SK-N-SH (cell line): Measurements from ENCODE around the gene PBRM1. TPM values are rescaled to one million over a fixed set of nuclear protein-coding genes. Genes with fewer than 3 reads are reported as not detected.
A peak's percentile ranks its signal among the peaks of the same experiment; 100 is the strongest.

Source experiments
- CTCF ChIA-PET: fragments of 300-600, 350-600 bp; formaldehyde crosslinking; extraction: SDS; loops from one replicate; lab custom pipeline; 2021; lab: Yijun Ruan, JAX
- POLR2A ChIA-PET: fragments of 350-600 bp; sonication (Branson Sonifier 250); formaldehyde crosslinking; extraction: SDS; loops from one replicate; lab custom pipeline; 2020; ENCODE audit warnings: antibody characterized with exemption, inconsistent platforms; lab: Yijun Ruan, JAX
- DNase-seq: peaks from one replicate; pipeline ENCODE4 v3.0.0; 2012
- H2AFZ ChIP-seq: fragments of 200-600 bp; sonication (generic); 2 replicates; pipeline ENCODE4 v1.8.1; 2016; ENCODE audit warnings: antibody characterized with exemption, mild to moderate bottlenecking, low read depth
- H3F3A ChIP-seq: fragments of 200-600 bp; sonication (generic); replicated peaks from 2 replicates; pipeline ENCODE3; 2016; ENCODE audit warnings: antibody characterized with exemption, mild to moderate bottlenecking; ENCODE audit not compliant: insufficient read depth
- H3K27ac ChIP-seq, 2 experiments: fragments of 200-500 bp in 1 of 2; fragments of 200-600 bp in 1 of 2; sonication (Bioruptor generic) in 1 of 2; sonication (generic), shearing (Covaris generic) in 1 of 2; 2 replicates each; pipeline versions ENCODE4 v1.5.1 to v1.6.1; 2014 to 2016; ENCODE audit warnings: low read depth in 2 of 2, inconsistent platforms in 1 of 2, low read length in 1 of 2, mild to moderate bottlenecking in 1 of 2, mixed read lengths in 1 of 2
- H3K27me3 ChIP-seq: fragments of 200-600 bp; sonication (generic), shearing (Covaris generic); 2 replicates; pipeline ENCODE4 v1.6.1; 2016; ENCODE audit warnings: mixed run types; ENCODE audit not compliant: insufficient read depth
- H3K36me3 ChIP-seq, 2 experiments: fragments of 200-500 bp in 1 of 2; fragments of 200-600 bp in 1 of 2; sonication (Bioruptor generic) in 1 of 2; sonication (generic) in 1 of 2; replicated peaks in 1 of 2; 2 replicates each; pipeline versions ENCODE3 to v1.5.1; 2014 to 2016; ENCODE audit warnings: low read length in 1 of 2, mild to moderate bottlenecking in 1 of 2; ENCODE audit not compliant: insufficient read depth in 2 of 2, control insufficient read depth in 1 of 2
- H3K4me1 ChIP-seq, 2 experiments: fragments of 200-500 bp in 1 of 2; fragments of 200-600 bp in 1 of 2; sonication (Bioruptor generic) in 1 of 2; sonication (generic), shearing (Covaris generic) in 1 of 2; 2 replicates each; pipeline versions ENCODE4 v1.5.1 to v1.6.1; 2014 to 2016; ENCODE audit warnings: low read depth in 1 of 2, low read length in 1 of 2, mixed run types in 1 of 2; ENCODE audit not compliant: insufficient read depth in 2 of 2, control insufficient read depth in 1 of 2
- H3K4me2 ChIP-seq: fragments of 200-600 bp; sonication (generic), shearing (Covaris generic); 2 replicates; pipeline ENCODE4 v1.6.1; 2017; ENCODE audit warnings: mixed run types
- H3K4me3 ChIP-seq, 2 experiments: fragments of 200-500 bp in 1 of 2; fragments of 200-600 bp in 1 of 2; sonication (Bioruptor generic) in 1 of 2; sonication (generic), shearing (Covaris generic) in 1 of 2; 2 replicates each; pipeline versions ENCODE4 v1.5.1 to v1.8.1; 2014 to 2016; ENCODE audit warnings: low read depth in 2 of 2, inconsistent platforms in 1 of 2, low read length in 1 of 2, mild to moderate bottlenecking in 1 of 2, mixed read lengths in 1 of 2, moderate library complexity in 1 of 2
- H3K79me2 ChIP-seq: fragments of 200-600 bp; sonication (generic); 2 replicates; pipeline ENCODE4 v1.8.1; 2017; ENCODE audit warnings: mild to moderate bottlenecking; ENCODE audit not compliant: insufficient read depth
- H3K9ac ChIP-seq: fragments of 200-600 bp; sonication (generic); 2 replicates; pipeline ENCODE4 v1.6.1; 2017; ENCODE audit warnings: mixed run types
- H3K9me2 ChIP-seq: fragments of 200-600 bp; sonication (generic); 2 replicates; pipeline ENCODE4 v1.6.1; 2017; ENCODE audit warnings: mixed run types
- H3K9me3 ChIP-seq: fragments of 200-600 bp; sonication (generic); 2 replicates; pipeline ENCODE4 v1.6.1; 2017; ENCODE audit warnings: mixed run types, mild to moderate bottlenecking, moderate library complexity
- H4K20me1 ChIP-seq: fragments of 200-600 bp; sonication (generic); 2 replicates; pipeline ENCODE4 v1.6.1; 2017; ENCODE audit warnings: mild to moderate bottlenecking, mixed run types; ENCODE audit not compliant: insufficient read depth
- GABPA ChIP-seq: IDR thresholded peaks from 2 replicates; pipeline ENCODE4 v1.4.0; 2012; ENCODE audit warnings: low read depth, mild to moderate bottlenecking
- RFX5 ChIP-seq: IDR thresholded peaks from 2 replicates; pipeline ENCODE4 v1.6.1; 2012; ENCODE audit warnings: mild to moderate bottlenecking, improper control_type of control experiment, low read length
- TCF12 ChIP-seq: IDR thresholded peaks from 2 replicates; pipeline ENCODE4 v1.4.0; 2012
- USF2 ChIP-seq: fragments of 150-350 bp; IDR thresholded peaks from 2 replicates; pipeline ENCODE4 v1.6.1; 2017; ENCODE audit warnings: antibody characterized with exemption, low read length, low read depth, borderline replicate concordance
- YY1 ChIP-seq: IDR thresholded peaks from 2 replicates; pipeline ENCODE4 v1.4.0; 2012; ENCODE audit warnings: low read depth, mild to moderate bottlenecking
- WGBS: methylation state at CpG from one replicate; pipeline ENCODE4 v1.1.6; 2017; ENCODE audit warnings: low lambda C conversion rate; 5-methylcytosine and 5-hydroxymethylcytosine counted together
- polyA plus RNA-seq, 3 experiments: library from polyadenylated mRNA; depleted of rRNA; stranded (reverse); fragments of >200 nt; gene quantifications; 2 replicates each; pipeline ENCODE4 v1.2.3, GENCODE V29; 2012
- TF ChIP-seq, protein P1 (sequence below): fragments of 200-600 bp; sonication (generic); IDR thresholded peaks from 2 replicates; pipeline ENCODE4 v1.6.1; 2017; ENCODE audit warnings: antibody characterized with exemption, mild to moderate bottlenecking, moderate library complexity
- TF ChIP-seq, protein P2 (sequence below): IDR thresholded peaks from 2 replicates; pipeline ENCODE4 v1.4.0; 2012; ENCODE audit warnings: low read depth, borderline replicate concordance
- TF ChIP-seq, protein P3 (sequence below): IDR thresholded peaks from 2 replicates; pipeline ENCODE4 v1.6.1; 2012; ENCODE audit warnings: mild to moderate bottlenecking, low read depth, low read length, moderate library complexity

The PBRM1 gene
- polyA plus RNA-seq, 1 of the 3 experiments (the other 2 are of a cell fraction): 14.3 TPM

GRCh38 chr3:52509753-52510328 lies 175.9 kb downstream of the PBRM1 start:
- ChIA-PET CTCF (interaction anchor here (1.0 kb wide), 1 partner anchor 11 kb away, joined by 3 read pairs; no protein-coding TSS in a partner anchor), POLR2A (no interaction called here)
- Histone ChIP-seq H3K79me2 (no peaks in the 10 kb centered on the region), H4K20me1 (no peaks in the 10 kb centered on the region), H3K9me3 (no peaks in the 10 kb centered on the region), H3K36me3 (no peaks in the 10 kb centered on the region), H3K9ac (no peak overlapping the region), H2AFZ (no peak overlapping the region), H3K27me3 (no peaks in the 10 kb centered on the region), H3F3A (no peaks in the 10 kb centered on the region), H3K4me1 (peaks cover 0 to 6% of the 10 kb centered on the region in 2 experiments; a peak in 1 of 4 replicates), H3K9me2 (no peaks in the 10 kb centered on the region), H3K27ac (no peak overlapping the region), H3K4me3 (no peak overlapping the region), H3K4me2 (no peak overlapping the region)
- 81% methylated on average over 10 of the region's 12 CpGs for WGBS
- no peak for DNase-seq
- TF ChIP-seq, protein P1, sequence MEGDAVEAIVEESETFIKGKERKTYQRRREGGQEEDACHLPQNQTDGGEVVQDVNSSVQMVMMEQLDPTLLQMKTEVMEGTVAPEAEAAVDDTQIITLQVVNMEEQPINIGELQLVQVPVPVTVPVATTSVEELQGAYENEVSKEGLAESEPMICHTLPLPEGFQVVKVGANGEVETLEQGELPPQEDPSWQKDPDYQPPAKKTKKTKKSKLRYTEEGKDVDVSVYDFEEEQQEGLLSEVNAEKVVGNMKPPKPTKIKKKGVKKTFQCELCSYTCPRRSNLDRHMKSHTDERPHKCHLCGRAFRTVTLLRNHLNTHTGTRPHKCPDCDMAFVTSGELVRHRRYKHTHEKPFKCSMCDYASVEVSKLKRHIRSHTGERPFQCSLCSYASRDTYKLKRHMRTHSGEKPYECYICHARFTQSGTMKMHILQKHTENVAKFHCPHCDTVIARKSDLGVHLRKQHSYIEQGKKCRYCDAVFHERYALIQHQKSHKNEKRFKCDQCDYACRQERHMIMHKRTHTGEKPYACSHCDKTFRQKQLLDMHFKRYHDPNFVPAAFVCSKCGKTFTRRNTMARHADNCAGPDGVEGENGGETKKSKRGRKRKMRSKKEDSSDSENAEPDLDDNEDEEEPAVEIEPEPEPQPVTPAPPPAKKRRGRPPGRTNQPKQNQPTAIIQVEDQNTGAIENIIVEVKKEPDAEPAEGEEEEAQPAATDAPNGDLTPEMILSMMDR: 0 out of 2 replicates have a peak, but pooled peaks have one; percentile 7
- TF ChIP-seq TCF12: no peak
- TF ChIP-seq RFX5: no peak
- TF ChIP-seq, protein P2, sequence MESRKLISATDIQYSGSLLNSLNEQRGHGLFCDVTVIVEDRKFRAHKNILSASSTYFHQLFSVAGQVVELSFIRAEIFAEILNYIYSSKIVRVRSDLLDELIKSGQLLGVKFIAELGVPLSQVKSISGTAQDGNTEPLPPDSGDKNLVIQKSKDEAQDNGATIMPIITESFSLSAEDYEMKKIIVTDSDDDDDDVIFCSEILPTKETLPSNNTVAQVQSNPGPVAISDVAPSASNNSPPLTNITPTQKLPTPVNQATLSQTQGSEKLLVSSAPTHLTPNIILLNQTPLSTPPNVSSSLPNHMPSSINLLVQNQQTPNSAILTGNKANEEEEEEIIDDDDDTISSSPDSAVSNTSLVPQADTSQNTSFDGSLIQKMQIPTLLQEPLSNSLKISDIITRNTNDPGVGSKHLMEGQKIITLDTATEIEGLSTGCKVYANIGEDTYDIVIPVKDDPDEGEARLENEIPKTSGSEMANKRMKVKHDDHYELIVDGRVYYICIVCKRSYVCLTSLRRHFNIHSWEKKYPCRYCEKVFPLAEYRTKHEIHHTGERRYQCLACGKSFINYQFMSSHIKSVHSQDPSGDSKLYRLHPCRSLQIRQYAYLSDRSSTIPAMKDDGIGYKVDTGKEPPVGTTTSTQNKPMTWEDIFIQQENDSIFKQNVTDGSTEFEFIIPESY: no peak
- no peak for TF ChIP-seq USF2
- TF ChIP-seq, protein P3, sequence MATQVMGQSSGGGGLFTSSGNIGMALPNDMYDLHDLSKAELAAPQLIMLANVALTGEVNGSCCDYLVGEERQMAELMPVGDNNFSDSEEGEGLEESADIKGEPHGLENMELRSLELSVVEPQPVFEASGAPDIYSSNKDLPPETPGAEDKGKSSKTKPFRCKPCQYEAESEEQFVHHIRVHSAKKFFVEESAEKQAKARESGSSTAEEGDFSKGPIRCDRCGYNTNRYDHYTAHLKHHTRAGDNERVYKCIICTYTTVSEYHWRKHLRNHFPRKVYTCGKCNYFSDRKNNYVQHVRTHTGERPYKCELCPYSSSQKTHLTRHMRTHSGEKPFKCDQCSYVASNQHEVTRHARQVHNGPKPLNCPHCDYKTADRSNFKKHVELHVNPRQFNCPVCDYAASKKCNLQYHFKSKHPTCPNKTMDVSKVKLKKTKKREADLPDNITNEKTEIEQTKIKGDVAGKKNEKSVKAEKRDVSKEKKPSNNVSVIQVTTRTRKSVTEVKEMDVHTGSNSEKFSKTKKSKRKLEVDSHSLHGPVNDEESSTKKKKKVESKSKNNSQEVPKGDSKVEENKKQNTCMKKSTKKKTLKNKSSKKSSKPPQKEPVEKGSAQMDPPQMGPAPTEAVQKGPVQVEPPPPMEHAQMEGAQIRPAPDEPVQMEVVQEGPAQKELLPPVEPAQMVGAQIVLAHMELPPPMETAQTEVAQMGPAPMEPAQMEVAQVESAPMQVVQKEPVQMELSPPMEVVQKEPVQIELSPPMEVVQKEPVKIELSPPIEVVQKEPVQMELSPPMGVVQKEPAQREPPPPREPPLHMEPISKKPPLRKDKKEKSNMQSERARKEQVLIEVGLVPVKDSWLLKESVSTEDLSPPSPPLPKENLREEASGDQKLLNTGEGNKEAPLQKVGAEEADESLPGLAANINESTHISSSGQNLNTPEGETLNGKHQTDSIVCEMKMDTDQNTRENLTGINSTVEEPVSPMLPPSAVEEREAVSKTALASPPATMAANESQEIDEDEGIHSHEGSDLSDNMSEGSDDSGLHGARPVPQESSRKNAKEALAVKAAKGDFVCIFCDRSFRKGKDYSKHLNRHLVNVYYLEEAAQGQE: no peak
- TF ChIP-seq GABPA: no peak
- TF ChIP-seq YY1: no peak
